Measurements from ENCODE around the gene CTNNA2.

Gene CTNNA2

DNA sequence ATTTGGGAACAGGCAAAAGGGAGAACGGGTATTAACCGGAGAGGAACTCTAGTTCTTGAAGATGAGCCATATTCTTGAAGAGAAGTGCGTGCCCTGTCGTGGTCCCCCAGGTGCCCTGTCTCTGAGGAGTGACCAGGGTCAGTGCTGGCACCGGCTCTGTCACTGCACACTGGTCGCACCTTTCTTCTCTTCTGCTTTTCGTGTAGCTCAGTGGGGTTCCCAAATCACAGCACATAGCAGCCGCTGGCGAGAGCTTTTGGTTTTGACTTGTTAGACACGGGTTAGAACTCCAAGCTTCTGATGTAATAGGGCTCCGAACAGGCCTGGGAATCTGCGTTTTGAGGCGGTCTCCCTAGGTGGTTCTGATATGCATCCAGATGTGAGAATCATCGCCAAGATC is 810.1 kb downstream of the CTNNA2 start:
- H3K27ac ChIP-seq: no peak overlapping the region
- TF ChIP-seq, protein P1, sequence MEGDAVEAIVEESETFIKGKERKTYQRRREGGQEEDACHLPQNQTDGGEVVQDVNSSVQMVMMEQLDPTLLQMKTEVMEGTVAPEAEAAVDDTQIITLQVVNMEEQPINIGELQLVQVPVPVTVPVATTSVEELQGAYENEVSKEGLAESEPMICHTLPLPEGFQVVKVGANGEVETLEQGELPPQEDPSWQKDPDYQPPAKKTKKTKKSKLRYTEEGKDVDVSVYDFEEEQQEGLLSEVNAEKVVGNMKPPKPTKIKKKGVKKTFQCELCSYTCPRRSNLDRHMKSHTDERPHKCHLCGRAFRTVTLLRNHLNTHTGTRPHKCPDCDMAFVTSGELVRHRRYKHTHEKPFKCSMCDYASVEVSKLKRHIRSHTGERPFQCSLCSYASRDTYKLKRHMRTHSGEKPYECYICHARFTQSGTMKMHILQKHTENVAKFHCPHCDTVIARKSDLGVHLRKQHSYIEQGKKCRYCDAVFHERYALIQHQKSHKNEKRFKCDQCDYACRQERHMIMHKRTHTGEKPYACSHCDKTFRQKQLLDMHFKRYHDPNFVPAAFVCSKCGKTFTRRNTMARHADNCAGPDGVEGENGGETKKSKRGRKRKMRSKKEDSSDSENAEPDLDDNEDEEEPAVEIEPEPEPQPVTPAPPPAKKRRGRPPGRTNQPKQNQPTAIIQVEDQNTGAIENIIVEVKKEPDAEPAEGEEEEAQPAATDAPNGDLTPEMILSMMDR (IDR thresholded peaks at IDR 0.05): no peak
- no peak for TF ChIP-seq ZFX (IDR thresholded peaks at IDR 0.05; ENCODE audit: borderline replicate concordance)

GRCh38 chr2:80323610-80324009 is 810.8 kb downstream of the CTNNA2 start:
- no peak overlapping the region for H3K27ac ChIP-seq
- TF ChIP-seq ZFX (IDR thresholded peaks at IDR 0.05; ENCODE audit: borderline replicate concordance): no peak
- TF ChIP-seq, protein P1 (IDR thresholded peaks at IDR 0.05): no peak

DNA sequence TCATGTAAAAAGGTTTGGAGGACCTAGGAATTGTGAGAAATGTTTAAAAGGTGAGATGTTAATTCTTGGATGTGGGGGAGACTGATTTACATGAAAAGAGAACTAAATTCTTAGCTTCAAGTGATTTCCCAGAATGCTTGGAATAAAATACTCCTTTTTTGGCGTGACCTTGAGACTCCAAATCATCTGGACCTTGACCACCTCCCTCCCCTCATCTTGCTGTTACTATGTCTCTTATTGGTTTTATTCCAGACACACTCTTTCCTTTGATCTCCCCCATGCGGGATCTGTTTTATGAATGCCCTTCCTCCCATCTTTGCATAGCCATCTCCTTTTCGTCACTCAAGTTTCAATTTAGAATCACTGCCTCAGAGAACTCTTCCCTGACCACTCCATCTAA is 811.7 kb downstream of the CTNNA2 start:
- H3K27ac ChIP-seq: no peak overlapping the region
- TF ChIP-seq, protein P1 (IDR thresholded peaks at IDR 0.05): no peak
- TF ChIP-seq ZFX (IDR thresholded peaks at IDR 0.05; ENCODE audit: borderline replicate concordance): no peak

DNA sequence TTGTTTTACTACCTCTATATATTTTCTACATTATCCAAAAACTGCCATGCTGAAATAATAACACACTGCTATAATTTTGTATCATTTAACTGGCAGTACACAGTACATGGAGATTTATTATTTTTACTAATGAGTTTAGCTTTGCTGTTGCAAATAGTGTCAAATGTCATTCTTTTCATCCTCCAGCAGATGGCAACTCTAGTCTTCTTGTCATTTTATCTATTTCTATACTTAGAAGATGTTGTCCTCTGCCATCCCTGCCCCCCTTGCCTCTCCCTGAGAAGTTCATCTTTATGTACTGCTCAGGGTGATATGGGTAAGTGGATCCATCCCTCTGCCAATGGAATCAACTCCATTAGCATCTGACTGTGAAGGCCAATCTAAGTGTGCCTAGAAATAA is 813.4 kb downstream of the CTNNA2 start:
- no peak overlapping the region for H3K27ac ChIP-seq
- TF ChIP-seq, protein P1 (IDR thresholded peaks at IDR 0.05): peak; percentile 67
- no peak for TF ChIP-seq ZFX (IDR thresholded peaks at IDR 0.05; ENCODE audit: borderline replicate concordance)

DNA sequence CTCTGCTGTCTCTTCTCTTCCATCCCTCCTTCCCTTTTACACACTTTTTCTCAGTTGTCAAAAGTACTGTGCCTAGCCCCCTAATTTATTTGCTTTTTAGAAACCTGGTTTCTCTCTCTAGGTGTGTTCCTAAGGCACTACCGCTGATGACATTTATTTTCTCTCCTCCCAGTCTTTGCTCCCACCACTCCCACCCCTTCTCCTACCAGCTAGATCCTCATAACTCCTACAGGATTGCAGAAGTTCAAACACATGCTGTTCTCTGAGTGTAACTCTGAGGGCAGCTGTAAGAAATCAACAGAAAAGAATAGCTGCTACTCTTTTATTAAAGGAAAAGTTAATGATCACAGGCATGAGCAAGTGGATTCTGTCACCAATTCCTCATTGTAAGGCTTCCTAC is 814.0 kb downstream of the CTNNA2 start:
- no peak overlapping the region for H3K27ac ChIP-seq
- TF ChIP-seq, protein P1 (IDR thresholded peaks at IDR 0.05): no peak
- no peak for TF ChIP-seq ZFX (IDR thresholded peaks at IDR 0.05; ENCODE audit: borderline replicate concordance)

GRCh38 chr2:80328159-80328571 is 815.3 kb downstream of the CTNNA2 start:
- no peak overlapping the region for H3K27ac ChIP-seq
- no peak for TF ChIP-seq ZFX (IDR thresholded peaks at IDR 0.05; ENCODE audit: borderline replicate concordance)
- TF ChIP-seq, protein P1 (IDR thresholded peaks at IDR 0.05): no peak

GRCh38 chr2:80329491-80329890 is 816.6 kb downstream of the CTNNA2 start:
- no peak for TF ChIP-seq ZFX (IDR thresholded peaks at IDR 0.05; ENCODE audit: borderline replicate concordance)
- TF ChIP-seq, protein P1 (IDR thresholded peaks at IDR 0.05): no peak
- H3K27ac ChIP-seq: no peak overlapping the region

Data from 22Rv1 (cell line).